SJSA1 (cell line): Measurements from ENCODE around the gene AMBN. TPM values are rescaled to one million over a fixed set of nuclear protein-coding genes. Genes with fewer than 3 reads are reported as not detected.
"Not testable (repeated sequence)": the region's sequence is repeated elsewhere in the genome, so short reads cannot be mapped to it uniquely, and the experiment has no call there.

ENCODE experiments used
- DNase-seq, 2 experiments: peaks; one replicate each; pipeline ENCODE4 v3.0.0-alpha.2; 2015 to 2020; ENCODE audit warnings: low spot score in 2 of 2, low read depth in 1 of 2
- H3K27ac ChIP-seq: fragments of 250-450 bp; sonication (Bioruptor Pico); 2 replicates; pipeline ENCODE4 v1.5.1; 2020; ENCODE audit warnings: mild to moderate bottlenecking, moderate library complexity
- H3K27me3 ChIP-seq: fragments of 250-450 bp; sonication (Bioruptor Pico); replicated peaks from 2 replicates; pipeline ENCODE4 v1.5.1; 2020; ENCODE audit warnings: mild to moderate bottlenecking, moderate library complexity
- H3K36me3 ChIP-seq: fragments of 250-450 bp; sonication (Bioruptor Pico); 2 replicates; pipeline ENCODE4 v1.5.1; 2020; ENCODE audit warnings: mild to moderate bottlenecking
- H3K4me1 ChIP-seq: fragments of 250-450 bp; sonication (Bioruptor Pico); replicated peaks from 2 replicates; pipeline ENCODE4 v1.6.1; 2021; ENCODE audit warnings: mild to moderate bottlenecking
- H3K4me3 ChIP-seq: fragments of 250-450 bp; sonication (Bioruptor Pico); 2 replicates; pipeline ENCODE4 v1.5.1; 2020; ENCODE audit warnings: mild to moderate bottlenecking
- H3K9me3 ChIP-seq: fragments of 250-450 bp; sonication (Bioruptor Pico); replicated peaks from 2 replicates; pipeline ENCODE4 v1.5.1; 2020; ENCODE audit warnings: mild to moderate bottlenecking
- total RNA-seq: library from RNA; depleted of rRNA; stranded (reverse); fragments of >200 nt; shearing (Covaris generic); gene quantifications from 2 replicates; pipeline ENCODE4 v1.2.3, GENCODE V29; 2014

The AMBN gene
- total RNA-seq, 1 experiment from 2014 or later = not detected

GRCh38 chr4:70624226-70624793 is 32.3 kb downstream of the AMBN start:
- Histone ChIP-seq H3K9me3 (no peaks in the 10 kb centered on the region), H3K36me3 (no peaks in the 10 kb centered on the region), H3K27me3 (no peaks in the 10 kb centered on the region), H3K4me3 (no peak overlapping the region), H3K27ac (no peak overlapping the region), H3K4me1 (no peaks in the 10 kb centered on the region)
- DNase-seq = no peak

- H3K9me3 ChIP-seq = no peaks in the 10 kb centered on the region
- H3K27me3 ChIP-seq = no peaks in the 10 kb centered on the region
- H3K4me3 ChIP-seq = no peak overlapping the region
- H3K4me1 ChIP-seq = no peaks in the 10 kb centered on the region
- H3K27ac ChIP-seq = no peak overlapping the region
- no peaks in the 10 kb centered on the region for H3K36me3 ChIP-seq
- DNase-seq = no peak
Observed at GRCh38 chr4:70627620-70628019, 35.6 kb downstream of the AMBN start.

GRCh38 chr4:70628444-70628843 is 36.4 kb downstream of the AMBN start, which contains the start of gene ENAM:
ENAM (plus strand) TSS chr4:70628744; CDS start chr4:70629501, 757 bp downstream.
- Histone ChIP-seq H3K27me3 (no peaks in the 10 kb centered on the region), H3K36me3 (no peaks in the 10 kb centered on the region), H3K4me1 (no peaks in the 10 kb centered on the region), H3K27ac (no peak within 1 kb of the TSS), H3K4me3 (no peak within 1 kb of the TSS), H3K9me3 (no peaks in the 10 kb centered on the region)
- DNase-seq = no peak

- H3K4me3 ChIP-seq = no peak overlapping the region
- no peaks in the 10 kb centered on the region for H3K9me3 ChIP-seq
Observed at GRCh38 chr4:70629469-70630090, 37.5 kb downstream of the AMBN start.

GRCh38 chr4:70630162-70630561 is 38.1 kb downstream of the AMBN start:
- H3K4me1 ChIP-seq = no peaks in the 10 kb centered on the region
- H3K9me3 ChIP-seq = no peaks in the 10 kb centered on the region
- H3K4me3 ChIP-seq = no peak overlapping the region
- no peaks in the 10 kb centered on the region for H3K36me3 ChIP-seq
- no peak for DNase-seq
- H3K27me3 ChIP-seq = no peaks in the 10 kb centered on the region
- no peak overlapping the region for H3K27ac ChIP-seq

More at GRCh38 chr4:70629469-70630090, 37.5 kb downstream of the AMBN start:
- no peak for DNase-seq
- H3K27me3 ChIP-seq = no peaks in the 10 kb centered on the region
- H3K4me1 ChIP-seq = no peaks in the 10 kb centered on the region
- H3K36me3 ChIP-seq = no peaks in the 10 kb centered on the region
- H3K27ac ChIP-seq = no peak overlapping the region

GRCh38 chr4:70632028-70632427 is 40.0 kb downstream of the AMBN start:
- Histone ChIP-seq H3K27ac (no peak overlapping the region), H3K9me3 (no peaks in the 10 kb centered on the region), H3K4me3 (no peak overlapping the region), H3K27me3 (no peaks in the 10 kb centered on the region), H3K36me3 (no peaks in the 10 kb centered on the region), H3K4me1 (no peaks in the 10 kb centered on the region)
- DNase-seq = no peak

GRCh38 chr4:70634482-70634881 is 42.4 kb downstream of the AMBN start:
- Histone ChIP-seq H3K36me3 (no peaks in the 10 kb centered on the region), H3K4me1 (no peaks in the 10 kb centered on the region), H3K27ac (no peak overlapping the region), H3K4me3 (no peak overlapping the region), H3K27me3 (no peaks in the 10 kb centered on the region), H3K9me3 (no peaks in the 10 kb centered on the region)
- no peak for DNase-seq

- Histone ChIP-seq H3K27ac (no peak overlapping the region), H3K27me3 (no peaks in the 10 kb centered on the region), H3K36me3 (no peaks in the 10 kb centered on the region), H3K9me3 (no peaks in the 10 kb centered on the region), H3K4me3 (no peak overlapping the region), H3K4me1 (no peaks in the 10 kb centered on the region)
- no peak for DNase-seq
Observed at GRCh38 chr4:70637239-70637913, 45.3 kb downstream of the AMBN start.

- H3K36me3 ChIP-seq = no peaks in the 10 kb centered on the region
- H3K4me1 ChIP-seq = no peaks in the 10 kb centered on the region
- DNase-seq = no peak
- H3K9me3 ChIP-seq = no peaks in the 10 kb centered on the region
- no peak overlapping the region for H3K4me3 ChIP-seq
- H3K27me3 ChIP-seq = no peaks in the 10 kb centered on the region
- H3K27ac ChIP-seq = no peak overlapping the region
Observed at GRCh38 chr4:70640192-70640591, 48.1 kb downstream of the AMBN start.

- not testable (repeated sequence) for H3K36me3 ChIP-seq, H3K27me3 ChIP-seq, H3K4me3 ChIP-seq, H3K4me1 ChIP-seq, DNase-seq, H3K27ac ChIP-seq, H3K9me3 ChIP-seq
Observed at GRCh38 chr4:70650741-70651140, 58.7 kb downstream of the AMBN start.

- no peak overlapping the region for H3K27ac ChIP-seq
- peak in 1 of 2 experiments; percentile 10 for DNase-seq
Observed at GRCh38 chr4:70651864-70652506, 59.9 kb downstream of the AMBN start.

GRCh38 chr4:70654605-70655011 is 62.6 kb downstream of the AMBN start:
- Histone ChIP-seq H3K27me3 (peaks cover 9% of the 10 kb centered on the region; the same call in 1 of the 2 replicates), H3K4me1 (no peaks in the 10 kb centered on the region), H3K4me3 (no peak overlapping the region), H3K27ac (no peak overlapping the region), H3K9me3 (no peaks in the 10 kb centered on the region), H3K36me3 (no peaks in the 10 kb centered on the region)
- no peak for DNase-seq

More at GRCh38 chr4:70651864-70652506, 59.9 kb downstream of the AMBN start:
- Histone ChIP-seq H3K36me3 (no peaks in the 10 kb centered on the region), H3K4me1 (no peaks in the 10 kb centered on the region), H3K4me3 (no peak overlapping the region), H3K27me3 (peaks cover 6% of the 10 kb centered on the region; the same call in 1 of the 2 replicates), H3K9me3 (no peaks in the 10 kb centered on the region; the same call in 1 of the 2 replicates)
